ENCODE measurements around the gene FRS3. TPM values are rescaled to one million over a fixed set of nuclear protein-coding genes. Genes with fewer than 3 reads are reported as not detected.

Gene FRS3
- total and polyA plus RNA-seq, 2 experiments from 2014 or later: 1.4 to 8.4 TPM

GRCh38 chr6:41737591-41738130, 42.0 kb downstream of the FRS3 start:
- Histone ChIP-seq H3K4me1 (ENCODE audit: insufficient read depth) (peaks cover 36% of the 10 kb centered on the region), H3K4me3 (no peak overlapping the region)
- WGBS (ENCODE audit: low lambda C conversion rate, missing lambda C conversion rate): 90% methylated on average over 6 of the region's 6 CpGs

GRCh38 chr6:41736800-41737555, 42.7 kb downstream of the FRS3 start:
- H3K4me1 ChIP-seq (ENCODE audit: insufficient read depth): peaks cover 35% of the 10 kb centered on the region
- no peak overlapping the region for H3K4me2 ChIP-seq
- no peak for TF ChIP-seq CTCF (IDR thresholded peaks at IDR 0.05; ENCODE audit: poor library complexity)
- no peak for TF ChIP-seq EZH2phosphoT487 (IDR thresholded peaks at IDR 0.05; ENCODE audit: low read depth, severe bottlenecking, unreplicated experiment)
- TF ChIP-seq EZH2 (IDR thresholded peaks at IDR 0.05; ENCODE audit: borderline replicate concordance): no peak
- H3K9me2 ChIP-seq (replicated peaks; ENCODE audit: insufficient read depth): no peaks in the 10 kb centered on the region
- H3K4me3 ChIP-seq: no peak overlapping the region
- no peaks in the 10 kb centered on the region for H3K27me3 ChIP-seq
- 88% methylated on average over 13 of the region's 13 CpGs for WGBS (ENCODE audit: low lambda C conversion rate, missing lambda C conversion rate)
- H2AFZ ChIP-seq: no peak overlapping the region
- H3K27ac ChIP-seq: no peak overlapping the region
- H3K36me3 ChIP-seq (replicated peaks; ENCODE audit: insufficient read depth, low read depth): no peaks in the 10 kb centered on the region
- no peak for DNase-seq (ENCODE audit: low spot score)
- no peaks in the 10 kb centered on the region for H3K9me3 ChIP-seq (ENCODE audit: low read depth)
- no peaks in the 10 kb centered on the region for H4K20me1 ChIP-seq (ENCODE audit: insufficient read depth, poor library complexity, severe bottlenecking)
- peaks cover 6% of the 10 kb centered on the region for H3K79me2 ChIP-seq

More at GRCh38 chr6:41737591-41738130, 42.0 kb downstream of the FRS3 start:
- Histone ChIP-seq H2AFZ (no peak overlapping the region), H3K9me2 (replicated peaks; ENCODE audit: insufficient read depth) (no peaks in the 10 kb centered on the region), H3K4me2 (no peak overlapping the region), H3K27ac (no peak overlapping the region), H3K79me2 (no peaks in the 10 kb centered on the region), H3K36me3 (replicated peaks; ENCODE audit: insufficient read depth, low read depth) (no peaks in the 10 kb centered on the region), H4K20me1 (ENCODE audit: insufficient read depth, poor library complexity, severe bottlenecking) (no peaks in the 10 kb centered on the region), H3K9me3 (ENCODE audit: low read depth) (no peaks in the 10 kb centered on the region), H3K27me3 (no peaks in the 10 kb centered on the region)
- TF ChIP-seq EZH2phosphoT487 (IDR thresholded peaks at IDR 0.05; ENCODE audit: low read depth, severe bottlenecking, unreplicated experiment): no peak
- TF ChIP-seq EZH2 (IDR thresholded peaks at IDR 0.05; ENCODE audit: borderline replicate concordance): no peak
- no peak for TF ChIP-seq CTCF (IDR thresholded peaks at IDR 0.05; ENCODE audit: poor library complexity)
- DNase-seq (ENCODE audit: low spot score): no peak

- H3K4me1 ChIP-seq (ENCODE audit: insufficient read depth): peaks cover 32% of the 10 kb centered on the region
- H3K4me2 ChIP-seq: peak overlapping the region; percentile 55
- H3K9me3 ChIP-seq (ENCODE audit: low read depth): no peaks in the 10 kb centered on the region
- H2AFZ ChIP-seq: no peak overlapping the region
- no peaks in the 10 kb centered on the region for H4K20me1 ChIP-seq (ENCODE audit: insufficient read depth, poor library complexity, severe bottlenecking)
- no peak overlapping the region for H3K27ac ChIP-seq
- H3K4me3 ChIP-seq: no peak overlapping the region
- H3K27me3 ChIP-seq: no peaks in the 10 kb centered on the region
- H3K9me2 ChIP-seq (replicated peaks; ENCODE audit: insufficient read depth): no peaks in the 10 kb centered on the region
- no peak for DNase-seq (ENCODE audit: low spot score)
- H3K79me2 ChIP-seq: peaks cover 13% of the 10 kb centered on the region
- no peaks in the 10 kb centered on the region for H3K36me3 ChIP-seq (replicated peaks; ENCODE audit: insufficient read depth, low read depth)
- no peak for TF ChIP-seq CTCF (IDR thresholded peaks at IDR 0.05; ENCODE audit: poor library complexity)
- no peak for TF ChIP-seq EZH2 (IDR thresholded peaks at IDR 0.05; ENCODE audit: borderline replicate concordance)
- no peak for TF ChIP-seq EZH2phosphoT487 (IDR thresholded peaks at IDR 0.05; ENCODE audit: low read depth, severe bottlenecking, unreplicated experiment)
- 88% methylated on average over 4 of the region's 6 CpGs for WGBS (ENCODE audit: low lambda C conversion rate, missing lambda C conversion rate)
These were observed 43.4 kb downstream of the FRS3 start for GRCh38 chr6:41736186-41736733.

All from hepatocyte (in vitro differentiated cells).